GM23338 (cell line): Measurements from ENCODE around the gene CSTPP1.

Experiments
- EZH2 ChIP-seq: fragments of 200-600 bp; sonication (generic); IDR thresholded peaks from one replicate; pipeline ENCODE4 v1.8.0; 2017; ENCODE audit warnings: antibody characterized with exemption, mild to moderate bottlenecking, low read depth; ENCODE audit not compliant: unreplicated experiment
- POLR2AphosphoS5 ChIP-seq: IDR thresholded peaks from 2 replicates; pipeline ENCODE4 v1.6.1; 2016; ENCODE audit warnings: antibody characterized with exemption, low read depth
- TF ChIP-seq, protein P1 (sequence below), 2 experiments: fragments of 200-600 bp in 1 of 2; sonication (generic) in 1 of 2; conservative IDR thresholded peaks; 2 replicates each; pipeline versions ENCODE4 v1.5.1 to v1.6.1; 2016 to 2017; ENCODE audit warnings: antibody characterized with exemption in 2 of 2, low read depth in 2 of 2, mild to moderate bottlenecking in 2 of 2, moderate library complexity in 1 of 2

DNA sequence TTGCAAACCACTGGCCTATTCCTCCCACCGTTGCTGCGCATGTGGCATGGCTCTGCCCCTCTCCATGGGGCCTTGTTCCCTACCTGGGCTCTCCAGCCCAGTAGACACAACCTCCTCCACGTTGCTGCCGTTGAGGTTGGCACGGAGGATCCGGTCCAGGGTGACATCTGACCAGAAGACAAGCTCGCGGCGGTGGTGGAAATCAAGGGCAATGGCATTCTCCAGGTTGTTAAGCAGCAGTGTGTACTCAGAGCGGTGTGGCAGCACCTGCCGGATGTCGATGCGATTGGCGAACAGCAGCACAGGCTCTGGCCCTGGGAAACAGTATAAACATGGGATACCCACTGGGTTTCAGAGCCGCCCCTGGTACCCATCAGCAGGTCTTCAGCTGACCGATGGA, 42.1 kb upstream of the CSTPP1 start:
- TF ChIP-seq EZH2 (no peak), POLR2AphosphoS5 (no peak)
- TF ChIP-seq, protein P1, sequence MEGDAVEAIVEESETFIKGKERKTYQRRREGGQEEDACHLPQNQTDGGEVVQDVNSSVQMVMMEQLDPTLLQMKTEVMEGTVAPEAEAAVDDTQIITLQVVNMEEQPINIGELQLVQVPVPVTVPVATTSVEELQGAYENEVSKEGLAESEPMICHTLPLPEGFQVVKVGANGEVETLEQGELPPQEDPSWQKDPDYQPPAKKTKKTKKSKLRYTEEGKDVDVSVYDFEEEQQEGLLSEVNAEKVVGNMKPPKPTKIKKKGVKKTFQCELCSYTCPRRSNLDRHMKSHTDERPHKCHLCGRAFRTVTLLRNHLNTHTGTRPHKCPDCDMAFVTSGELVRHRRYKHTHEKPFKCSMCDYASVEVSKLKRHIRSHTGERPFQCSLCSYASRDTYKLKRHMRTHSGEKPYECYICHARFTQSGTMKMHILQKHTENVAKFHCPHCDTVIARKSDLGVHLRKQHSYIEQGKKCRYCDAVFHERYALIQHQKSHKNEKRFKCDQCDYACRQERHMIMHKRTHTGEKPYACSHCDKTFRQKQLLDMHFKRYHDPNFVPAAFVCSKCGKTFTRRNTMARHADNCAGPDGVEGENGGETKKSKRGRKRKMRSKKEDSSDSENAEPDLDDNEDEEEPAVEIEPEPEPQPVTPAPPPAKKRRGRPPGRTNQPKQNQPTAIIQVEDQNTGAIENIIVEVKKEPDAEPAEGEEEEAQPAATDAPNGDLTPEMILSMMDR (conservative IDR thresholded peaks at IDR 0.05; ENCODE audit: low read depth in 2 of 2): no peak
